Gastrocnemius medialis (tissue), 4 donors: ENCODE measurements around the gene MARCHF3. TPM values are rescaled to one million over a fixed set of nuclear protein-coding genes. Genes with fewer than 3 reads are reported as not detected.
A peak's percentile ranks its signal among the peaks of the same experiment; 100 is the strongest.
"Not testable (repeated sequence)": the region's sequence is repeated elsewhere in the genome, so short reads cannot be mapped to it uniquely, and the experiment has no call there.

Source experiments
- ATAC-seq, 2 donors: fragments of 150-250 bp; one replicate each; pipeline ENCODE4 v1.9.1; 2016
- DNase-seq, 2 donors: peaks; one replicate each; pipeline ENCODE4 v3.0.0-alpha.2; 2019
- H3K27ac ChIP-seq, 4 donors: fragments of 200-600 bp; sonication (generic); 1 replicate in 1 of 4; 2 replicates in 3 of 4; pipeline ENCODE4 v1.5.1; 2016 to 2018; ENCODE audit warnings: mild to moderate bottlenecking in 2 of 4, moderate library complexity in 1 of 4
- H3K27me3 ChIP-seq, 3 donors: fragments of 200-600 bp; sonication (generic) in 2 of 3; 1 replicate in 1 of 3; 2 replicates in 2 of 3; pipeline versions ENCODE4 v1.5.1 to v1.6.0; 2016 to 2019; ENCODE audit warnings: mild to moderate bottlenecking in 1 of 3, moderate library complexity in 1 of 3
- H3K36me3 ChIP-seq, 2 donors: fragments of 200-600 bp; sonication (generic) in 1 of 2; one replicate each; pipeline ENCODE4 v1.5.1; 2017 to 2018
- H3K4me1 ChIP-seq, 2 donors: fragments of 200-600 bp; sonication (generic) in 1 of 2; one replicate each; pipeline ENCODE4 v1.5.1; 2016 to 2017; ENCODE audit warnings: mild to moderate bottlenecking in 2 of 2
- H3K4me3 ChIP-seq, 4 donors: fragments of 200-600 bp; sonication (generic) in 3 of 4; 1 replicate in 1 of 4; 2 replicates in 3 of 4; pipeline ENCODE4 v1.5.1; 2016 to 2019; ENCODE audit warnings: mild to moderate bottlenecking in 2 of 4
- H3K9me3 ChIP-seq, 3 donors: fragments of 200-600 bp; sonication (generic) in 2 of 3; 1 replicate in 1 of 3; 2 replicates in 2 of 3; pipeline ENCODE4 v1.5.1; 2016 to 2019
- CTCF ChIP-seq, 5 experiments: fragments of 450-650 bp in 3 of 5; fragments of 200-600 bp in 2 of 5; sonication (generic) in 2 of 5; IDR thresholded peaks in 4 of 5; conservative IDR thresholded peaks in 1 of 5; 1 replicate in 4 of 5; 2 replicates in 1 of 5; pipeline ENCODE4 v1.5.1; 2016 to 2019; ENCODE audit warnings: antibody characterized with exemption in 5 of 5, mild to moderate bottlenecking in 3 of 5, moderate library complexity in 3 of 5
- POLR2A ChIP-seq, 2 donors: fragments of 450-650 bp; IDR thresholded peaks; one replicate each; pipeline ENCODE4 v1.6.1; 2017; ENCODE audit warnings: antibody characterized with exemption in 2 of 2, mild to moderate bottlenecking in 2 of 2, moderate library complexity in 2 of 2
- in situ Hi-C, 4 donors: fragments of 200-750 bp; cut with MboI; loops; one replicate each; pipeline versions ENCODE4 v1.15.0 to v1.8.0; 2017; ENCODE audit warnings: low sequenced_read_pairs in 4 of 4
- intact Hi-C: fragments of 100-400 bp; cut with DNase I; formaldehyde crosslinking; loops from one replicate; pipeline ENCODE4 v1.15.1; 2023; ENCODE audit warnings: low total_unique reads
- total RNA-seq, 4 donors: library from RNA; depleted of rRNA; stranded (reverse); fragments of >200 nt; gene quantifications; one replicate each; pipeline versions ENCODE4 v1.1.0 to v1.2.3, GENCODE V29; 2016

The MARCHF3 gene
- total RNA-seq, 4 donors from 2014 or later: 2.4 to 6.2 (median 3.6) TPM

- no peak for DNase-seq
- Histone ChIP-seq H3K4me1 (peaks cover 11 to 36% of the 10 kb centered on the region in 2 donors), H3K36me3 (no peaks in the 10 kb centered on the region), H3K4me3 (no peak overlapping the region), H3K27ac (peak overlapping the region in 1 of 4 donors; percentile 10), H3K9me3 (no peaks in the 10 kb centered on the region), H3K27me3 (no peaks in the 10 kb centered on the region)
- in situ Hi-C loops (loop anchor here in 1 of 4 donors (25.0 kb wide), 1 partner anchor 165 kb away; no protein-coding TSS in a partner anchor), intact Hi-C loops (loop anchor here (5.0 kb wide), 2 partner anchors 105 to 165 kb away; no protein-coding TSS in a partner anchor)
- no peak for ATAC-seq
- no peak for TF ChIP-seq POLR2A (IDR thresholded peaks at IDR 0.05)
Observed at GRCh38 chr5:127027539-127027938, 2.8 kb downstream of the MARCHF3 start.

- Histone ChIP-seq H3K27ac (peak overlapping the region in 2 of 4 donors; percentile 10 to 46), H3K9me3 (no peaks in the 10 kb centered on the region), H3K4me1 (peaks cover 11 to 31% of the 10 kb centered on the region in 2 donors), H3K36me3 (no peaks in the 10 kb centered on the region), H3K4me3 (no peak overlapping the region), H3K27me3 (no peaks in the 10 kb centered on the region)
- DNase-seq (no peak), ATAC-seq (no peak)
- in situ Hi-C loops: loop anchor here in 1 of 4 donors (25.0 kb wide), 1 partner anchor 164 kb away; no protein-coding TSS in a partner anchor
- intact Hi-C loops: loop anchor here (5.0 kb wide), 2 partner anchors 104 to 164 kb away; no protein-coding TSS in a partner anchor
- TF ChIP-seq CTCF (IDR thresholded peaks at IDR 0.05 in 4 of 5, conservative IDR thresholded peaks at IDR 0.05 in 1 of 5) (no peak), POLR2A (IDR thresholded peaks at IDR 0.05) (no peak)
Observed at GRCh38 chr5:127026166-127026565, 4.2 kb downstream of the MARCHF3 start.

- Histone ChIP-seq H3K4me1 (peaks cover 11 to 28% of the 10 kb centered on the region in 2 donors), H3K27ac (peak overlapping the region in 2 of 4 donors; percentile 10 to 46)
Observed at GRCh38 chr5:127025467-127025866, 4.9 kb downstream of the MARCHF3 start.

GRCh38 chr5:127024821-127025220, 5.5 kb downstream of the MARCHF3 start:
- Histone ChIP-seq H3K4me1 (peaks cover 11 to 28% of the 10 kb centered on the region in 2 donors), H3K27me3 (no peaks in the 10 kb centered on the region)
- in situ Hi-C loops: loop anchor here in 1 of 4 donors (25.0 kb wide), 1 partner anchor 163 kb away; no protein-coding TSS in a partner anchor

More at GRCh38 chr5:127025467-127025866, 4.9 kb downstream of the MARCHF3 start:
- DNase-seq (no peak), ATAC-seq (no peak)
- no peak for TF ChIP-seq POLR2A (IDR thresholded peaks at IDR 0.05)
- TF ChIP-seq CTCF (IDR thresholded peaks at IDR 0.05 in 4 of 5, conservative IDR thresholded peaks at IDR 0.05 in 1 of 5): no peak
- Histone ChIP-seq H3K9me3 (no peaks in the 10 kb centered on the region), H3K36me3 (no peaks in the 10 kb centered on the region), H3K4me3 (no peak overlapping the region), H3K27me3 (no peaks in the 10 kb centered on the region)
- intact Hi-C loops (loop anchor here (5.0 kb wide), 2 partner anchors 103 to 163 kb away; no protein-coding TSS in a partner anchor), in situ Hi-C loops (loop anchor here in 1 of 4 donors (25.0 kb wide), 1 partner anchor 163 kb away; no protein-coding TSS in a partner anchor)

GRCh38 chr5:127023552-127024191, 6.7 kb downstream of the MARCHF3 start:
- ATAC-seq, DNase-seq, H3K36me3 ChIP-seq, H3K27me3 ChIP-seq, in situ Hi-C loops, intact Hi-C loops, H3K9me3 ChIP-seq, H3K4me3 ChIP-seq: not testable (repeated sequence)
- Histone ChIP-seq H3K4me1 (peaks cover 8 to 22% of the 10 kb centered on the region in 2 donors), H3K27ac (peak overlapping the region in 1 of 4 donors; percentile 3)

More at GRCh38 chr5:127024821-127025220, 5.5 kb downstream of the MARCHF3 start:
- intact Hi-C loops: loop anchor here (5.0 kb wide), 2 partner anchors 103 to 163 kb away; no protein-coding TSS in a partner anchor
- TF ChIP-seq CTCF (IDR thresholded peaks at IDR 0.05 in 4 of 5, conservative IDR thresholded peaks at IDR 0.05 in 1 of 5) (no peak), POLR2A (IDR thresholded peaks at IDR 0.05) (no peak)
- Histone ChIP-seq H3K9me3 (no peaks in the 10 kb centered on the region), H3K27ac (no peak overlapping the region), H3K4me3 (no peak overlapping the region), H3K36me3 (no peaks in the 10 kb centered on the region)
- ATAC-seq (no peak), DNase-seq (no peak)
